NCI-H1930 (cell line): Measurements from ENCODE around the gene TCEAL4.
"Not testable (repeated sequence)": the region's sequence is repeated elsewhere in the genome, so short reads cannot be mapped to it uniquely, and the experiment has no call there.

Experiments used
- DNase-seq, 2 experiments: peaks; one replicate each; lab custom pipeline; 2025; lab: John Stamatoyannopoulos, UW

Gene TCEAL4

GRCh38 chrX:103592295-103592694 lies 7.0 kb downstream of the TCEAL4 start:
- DNase-seq, result not testable (repeated sequence)

DNA sequence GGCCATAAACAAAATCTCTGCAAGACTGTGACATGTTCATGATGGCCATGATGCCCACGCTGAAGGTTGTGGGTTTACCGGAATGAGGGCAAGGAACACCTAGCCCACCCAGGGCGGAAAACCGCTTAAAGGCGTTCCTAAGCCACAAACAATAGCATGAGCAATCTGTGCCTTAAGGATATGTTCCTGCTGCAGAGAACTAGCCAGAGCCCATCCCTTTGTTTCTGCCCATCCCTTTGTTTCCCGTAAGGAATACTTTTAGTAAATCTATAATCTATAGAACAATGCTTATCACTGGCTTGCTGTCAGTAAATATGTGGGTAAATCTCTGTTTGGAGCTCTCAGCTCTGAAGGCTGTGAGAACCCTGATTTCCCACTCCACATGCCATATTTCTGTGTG lies 9.9 kb downstream of the TCEAL4 start:
- DNase-seq, result not testable (repeated sequence)

- DNase-seq, result peak; percentile 9 to 54
These were observed 22.3 kb downstream of the TCEAL4 start, which contains the start of gene TCEAL3 for GRCh38 chrX:103607364-103608305. Gene TCEAL3, plus strand, starts transcription at chrX:103607963. Its CDS starts 1,102 bp downstream, at chrX:103609065.

GRCh38 chrX:103608306-103608963 lies 23.1 kb downstream of the TCEAL4 start:
- no peak for DNase-seq

DNA sequence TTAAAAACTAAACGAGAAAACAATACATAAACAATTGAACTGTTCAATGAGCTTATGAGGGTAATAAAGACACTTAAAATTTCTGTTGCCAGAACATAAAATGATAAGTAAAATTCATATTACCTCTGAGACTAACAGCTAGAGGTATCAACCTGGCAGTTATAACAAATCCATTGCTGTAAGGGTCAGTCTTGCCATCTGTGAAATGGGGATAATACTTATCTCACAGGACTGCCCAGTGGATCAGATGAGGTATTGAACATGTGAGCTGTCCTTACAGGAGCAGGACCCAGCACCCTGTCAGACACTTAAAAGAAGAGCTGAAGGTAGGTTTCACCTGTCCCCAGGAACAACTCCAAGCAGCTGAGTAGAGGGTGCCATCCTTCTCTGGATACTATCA lies 25.0 kb downstream of the TCEAL4 start:
- no peak for DNase-seq

GRCh38 chrX:103613362-103613890 lies 28.1 kb downstream of the TCEAL4 start:
- DNase-seq, result no peak

GRCh38 chrX:103614999-103615398 lies 29.7 kb downstream of the TCEAL4 start:
- no peak for DNase-seq

DNA sequence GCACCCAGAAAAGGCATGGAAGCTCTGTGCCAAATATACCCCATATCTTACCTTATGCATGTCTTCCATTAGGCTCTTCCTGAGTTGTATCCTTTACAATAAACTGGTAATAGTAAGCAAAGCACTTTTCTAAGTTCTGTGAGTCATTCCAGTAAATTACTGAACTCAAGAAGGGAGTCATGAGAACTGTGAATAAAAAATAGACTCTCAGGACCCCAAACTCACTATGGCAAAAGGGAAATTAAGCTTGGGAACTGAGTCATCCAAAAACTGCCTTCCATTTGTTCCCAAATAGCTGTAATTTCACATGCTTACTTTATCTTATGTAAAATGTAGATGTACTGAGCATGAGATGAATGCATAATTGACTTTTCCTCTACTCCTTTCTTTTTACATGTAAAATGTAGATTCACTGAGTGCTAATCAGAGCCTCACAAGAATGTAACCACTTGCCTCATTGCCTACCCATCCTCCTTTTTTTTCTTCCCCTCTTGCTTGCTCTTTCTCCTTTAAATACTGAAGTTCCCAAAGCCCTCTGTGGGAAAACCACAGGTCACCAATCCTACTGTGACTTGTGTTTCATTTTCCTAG lies 30.6 kb downstream of the TCEAL4 start:
- no peak for DNase-seq

DNA sequence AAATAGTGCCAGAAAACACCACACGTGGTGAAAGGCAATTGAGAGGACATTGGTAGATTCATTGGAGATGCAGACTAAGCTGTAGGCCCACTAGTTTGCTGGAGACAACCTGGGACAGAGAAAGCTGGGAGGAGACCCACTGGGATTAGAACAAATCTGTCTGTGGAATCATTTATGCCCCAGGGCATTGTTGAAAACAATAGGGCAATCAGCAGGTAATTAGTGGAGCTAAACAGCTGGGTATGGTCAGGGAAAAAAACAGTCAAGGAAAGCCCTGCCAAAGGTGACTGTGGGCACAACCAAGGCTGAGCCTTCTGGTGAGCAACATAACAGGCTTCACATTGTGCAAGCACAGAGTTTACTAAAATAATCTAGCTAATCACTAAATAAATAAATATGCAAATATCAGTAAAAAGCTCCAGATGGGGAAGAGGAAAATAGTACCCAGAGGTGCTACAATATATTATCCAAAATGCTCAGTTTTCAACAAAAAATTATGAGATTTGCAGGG lies 31.4 kb downstream of the TCEAL4 start:
- no peak for DNase-seq

- DNase-seq, result no peak
These were observed 38.8 kb downstream of the TCEAL4 start for GRCh38 chrX:103624111-103624510.

DNA sequence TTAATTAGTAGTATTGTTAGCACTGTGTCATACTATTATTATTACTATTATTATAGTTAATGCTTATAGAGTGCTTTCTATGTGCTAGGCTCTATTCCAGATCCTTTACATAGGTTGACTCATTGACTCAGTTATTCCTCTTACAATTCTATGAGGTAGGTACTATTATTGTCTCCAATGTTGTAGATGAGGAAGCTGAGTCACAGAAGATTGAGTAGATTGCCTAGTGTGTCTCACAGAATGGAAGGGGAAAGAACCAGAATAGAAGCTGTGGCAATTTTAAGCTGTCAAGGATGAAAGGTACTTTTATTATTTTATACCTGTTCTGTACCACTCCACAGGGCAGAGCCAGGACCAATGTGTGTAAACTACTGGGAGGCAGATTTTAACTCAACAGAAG lies 41.5 kb downstream of the TCEAL4 start:
- no peak for DNase-seq

GRCh38 chrX:103628386-103629317 lies 43.3 kb downstream of the TCEAL4 start, which contains the start of gene TCEAL1:
Gene TCEAL1, plus strand, starts transcription at chrX:103628975. Its CDS starts 942 bp downstream, at chrX:103629917.
- DNase-seq, result peak; percentile 3 to 21

DNA sequence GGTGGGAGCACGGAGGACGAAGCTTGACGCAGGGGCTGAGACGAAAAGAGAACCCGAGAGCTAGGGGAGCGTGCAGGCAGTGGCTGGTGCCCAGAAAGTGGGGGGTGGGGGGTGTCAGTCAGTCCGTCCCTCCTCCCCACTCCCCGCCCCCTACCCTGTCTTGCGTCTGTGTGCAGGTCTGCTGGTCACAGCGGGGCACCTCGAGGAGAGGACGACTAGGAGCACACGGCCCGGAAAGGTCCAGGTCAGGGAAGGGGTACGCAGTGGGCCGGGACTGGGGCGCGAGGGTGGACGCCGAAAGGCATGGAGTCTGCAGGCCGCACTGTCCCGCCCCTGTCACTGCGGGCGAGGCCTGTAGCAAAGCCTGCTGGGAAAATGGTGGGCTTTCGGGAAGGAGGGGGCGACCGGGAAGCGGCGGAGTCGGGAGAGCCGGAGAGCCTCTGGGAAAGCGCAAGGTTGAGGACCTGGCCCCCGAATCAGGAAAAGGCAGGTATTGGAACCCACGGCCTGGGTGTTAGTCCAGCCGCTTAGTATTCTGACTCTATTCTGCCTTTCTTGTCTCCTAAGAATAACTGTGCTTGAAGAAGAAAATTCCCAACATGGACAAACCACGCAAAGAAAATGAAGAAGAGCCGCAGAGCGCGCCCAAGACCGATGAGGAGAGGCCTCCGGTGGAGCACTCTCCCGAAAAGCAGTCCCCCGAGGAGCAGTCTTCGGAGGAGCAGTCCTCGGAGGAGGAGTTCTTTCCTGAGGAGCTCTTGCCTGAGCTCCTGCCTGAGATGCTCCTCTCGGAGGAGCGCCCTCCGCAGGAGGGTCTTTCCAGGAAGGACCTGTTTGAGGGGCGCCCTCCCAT lies 44.2 kb downstream of the TCEAL4 start:
- DNase-seq, result peak; percentile 45 to 56

DNA sequence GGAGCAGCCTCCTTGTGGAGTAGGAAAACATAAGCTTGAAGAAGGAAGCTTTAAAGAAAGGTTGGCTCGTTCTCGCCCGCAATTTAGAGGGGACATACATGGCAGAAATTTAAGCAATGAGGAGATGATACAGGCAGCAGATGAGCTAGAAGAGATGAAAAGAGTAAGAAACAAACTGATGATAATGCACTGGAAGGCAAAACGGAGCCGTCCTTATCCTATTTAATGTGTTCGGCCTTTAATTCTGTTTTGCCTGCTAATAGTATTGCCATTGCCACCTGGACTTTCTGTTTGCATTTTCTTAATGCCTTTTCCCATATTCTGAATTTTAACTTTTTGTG lies 44.8 kb downstream of the TCEAL4 start:
- no peak for DNase-seq

DNA sequence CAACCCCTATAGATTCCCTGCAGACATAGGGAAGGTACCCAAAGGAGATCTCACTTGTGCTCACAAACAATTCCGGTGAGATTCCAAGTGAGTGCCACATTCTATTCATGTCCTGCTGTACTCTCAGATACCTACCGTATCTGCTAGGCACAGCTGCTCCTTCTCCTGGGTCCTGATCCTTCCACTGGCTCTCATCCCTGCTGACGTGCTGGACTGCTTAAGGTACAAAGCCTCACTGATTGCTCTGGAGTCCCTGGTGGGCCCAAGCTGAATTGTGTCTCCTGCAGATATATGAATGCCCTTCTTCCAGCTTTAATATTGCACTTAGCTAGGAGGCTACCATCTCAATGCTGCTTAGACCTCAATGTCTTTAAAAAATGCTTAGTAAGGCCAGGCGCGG lies 45.8 kb downstream of the TCEAL4 start:
- no peak for DNase-seq

- no peak for DNase-seq
These were observed 50.1 kb downstream of the TCEAL4 start for GRCh38 chrX:103635436-103635835.
